WI38 (cell line): Measurements from ENCODE around the gene SLC30A3.

Experiments
- H3K4me3 ChIP-seq: 2 replicates; pipeline ENCODE4 v1.5.1; 2011; ENCODE audit warnings: low read depth, mild to moderate bottlenecking, control low read depth, low read length
- CTCF ChIP-seq: IDR thresholded peaks from 2 replicates; pipeline ENCODE4 v1.5.1; 2012; ENCODE audit warnings: low read depth, mild to moderate bottlenecking, control low read depth, low read length

SLC30A3 gene

GRCh38 chr2:27255187-27255586 lies 7.7 kb downstream of the SLC30A3 start:
- H3K4me3 ChIP-seq: no peak overlapping the region
- no peak for TF ChIP-seq CTCF

- no peak for TF ChIP-seq CTCF
- H3K4me3 ChIP-seq: no peak overlapping the region
These were observed 11.1 kb downstream of the SLC30A3 start for GRCh38 chr2:27251766-27252165.

GRCh38 chr2:27250652-27251379 lies 12.0 kb downstream of the SLC30A3 start:
- TF ChIP-seq CTCF: no peak
- no peak overlapping the region for H3K4me3 ChIP-seq

GRCh38 chr2:27249891-27250651 lies 12.8 kb downstream of the SLC30A3 start:
- peak; percentile 83 for TF ChIP-seq CTCF

GRCh38 chr2:27249159-27249890 lies 13.5 kb downstream of the SLC30A3 start:
- H3K4me3 ChIP-seq: no peak overlapping the region
- no peak for TF ChIP-seq CTCF

More at GRCh38 chr2:27249891-27250651, 12.8 kb downstream of the SLC30A3 start:
- no peak overlapping the region for H3K4me3 ChIP-seq

- H3K4me3 ChIP-seq: no peak overlapping the region
- no peak for TF ChIP-seq CTCF
These were observed 15.0 kb downstream of the SLC30A3 start for GRCh38 chr2:27247893-27248292.
